Fibroblast of mammary gland (primary cell): Measurements from ENCODE around the gene TOPAZ1.

Experiments used
- DNase-seq: peaks from one replicate; pipeline ENCODE4 v3.0.0-alpha.2; 2010; ENCODE audit warnings: low read depth
- H3K4me3 ChIP-seq: 2 replicates; pipeline ENCODE4 v1.5.1; 2011; ENCODE audit warnings: low read depth, mild to moderate bottlenecking, low read length, moderate library complexity; ENCODE audit not compliant: control insufficient read depth
- TF ChIP-seq, protein P1 (sequence below): conservative IDR thresholded peaks from 2 replicates; pipeline ENCODE4 v1.5.1; 2011; ENCODE audit warnings: low read depth, low read length, inconsistent platforms; ENCODE audit not compliant: control insufficient read depth, insufficient read depth

Gene TOPAZ1

DNA sequence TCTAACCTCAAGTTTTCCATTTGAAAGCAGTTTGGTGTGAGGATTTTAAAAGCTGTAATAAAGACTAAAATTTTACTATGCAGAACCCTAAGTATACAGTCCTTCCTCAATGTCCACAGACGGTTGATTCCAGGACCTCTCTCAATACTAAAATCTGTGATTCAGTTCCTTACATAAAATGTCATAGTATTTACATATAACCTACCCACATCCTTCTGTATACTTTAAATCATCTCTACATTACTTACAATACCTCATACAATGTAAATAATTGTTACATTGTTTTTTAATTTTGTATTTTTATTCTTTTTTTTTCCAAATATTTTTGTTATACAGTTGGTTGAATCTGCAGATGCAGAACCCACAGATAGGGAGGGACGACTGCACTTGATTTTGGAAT, 2.8 kb upstream of the TOPAZ1 start:
- no peak for DNase-seq
- TF ChIP-seq, protein P1, sequence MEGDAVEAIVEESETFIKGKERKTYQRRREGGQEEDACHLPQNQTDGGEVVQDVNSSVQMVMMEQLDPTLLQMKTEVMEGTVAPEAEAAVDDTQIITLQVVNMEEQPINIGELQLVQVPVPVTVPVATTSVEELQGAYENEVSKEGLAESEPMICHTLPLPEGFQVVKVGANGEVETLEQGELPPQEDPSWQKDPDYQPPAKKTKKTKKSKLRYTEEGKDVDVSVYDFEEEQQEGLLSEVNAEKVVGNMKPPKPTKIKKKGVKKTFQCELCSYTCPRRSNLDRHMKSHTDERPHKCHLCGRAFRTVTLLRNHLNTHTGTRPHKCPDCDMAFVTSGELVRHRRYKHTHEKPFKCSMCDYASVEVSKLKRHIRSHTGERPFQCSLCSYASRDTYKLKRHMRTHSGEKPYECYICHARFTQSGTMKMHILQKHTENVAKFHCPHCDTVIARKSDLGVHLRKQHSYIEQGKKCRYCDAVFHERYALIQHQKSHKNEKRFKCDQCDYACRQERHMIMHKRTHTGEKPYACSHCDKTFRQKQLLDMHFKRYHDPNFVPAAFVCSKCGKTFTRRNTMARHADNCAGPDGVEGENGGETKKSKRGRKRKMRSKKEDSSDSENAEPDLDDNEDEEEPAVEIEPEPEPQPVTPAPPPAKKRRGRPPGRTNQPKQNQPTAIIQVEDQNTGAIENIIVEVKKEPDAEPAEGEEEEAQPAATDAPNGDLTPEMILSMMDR, result no peak
- no peak overlapping the region for H3K4me3 ChIP-seq

DNA sequence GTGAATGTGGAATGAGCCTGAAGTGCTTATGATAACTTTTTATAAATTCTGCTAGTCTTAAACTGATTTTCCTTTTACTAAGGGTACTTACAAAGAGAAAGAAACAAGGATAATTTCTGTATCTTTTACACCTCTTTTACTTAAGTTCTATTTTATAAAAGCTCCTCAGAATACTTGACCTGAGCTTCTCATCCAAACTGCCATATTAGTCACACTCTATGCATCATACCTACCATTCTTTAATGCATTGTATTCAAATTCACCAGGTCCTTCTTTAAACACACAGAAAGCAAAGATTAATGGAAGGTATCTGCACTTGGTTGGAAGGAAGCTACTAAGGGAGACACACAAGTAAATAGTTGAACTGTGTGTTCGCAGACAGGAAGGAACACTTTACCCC, 1.6 kb upstream of the TOPAZ1 start:
- DNase-seq, result no peak
- TF ChIP-seq, protein P1, result no peak

DNA sequence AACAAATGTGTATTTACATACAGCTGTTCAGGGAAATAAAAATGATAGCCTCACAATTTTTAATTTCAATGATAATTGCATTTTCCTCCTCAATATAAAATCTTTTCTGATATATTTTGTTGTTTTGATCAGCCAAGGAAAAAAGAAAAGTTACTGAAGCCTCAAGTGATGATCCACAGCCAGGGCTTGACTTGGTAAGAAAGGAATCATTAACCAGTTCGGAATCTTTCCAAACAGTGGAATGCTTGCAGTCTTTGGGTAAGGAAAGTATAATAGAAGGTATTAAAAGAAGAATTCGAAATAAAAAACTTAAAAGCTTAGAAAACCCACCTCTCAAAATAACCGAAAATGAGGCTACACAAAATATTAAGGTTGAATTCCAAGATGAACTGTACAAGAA, 1.0 kb downstream of the TOPAZ1 start:
- TF ChIP-seq, protein P1, result no peak
- DNase-seq, result no peak
- H3K4me3 ChIP-seq, result no peak overlapping the region

More for the DNA sequence above, 1.6 kb upstream of the TOPAZ1 start:
- H3K4me3 ChIP-seq, result no peak overlapping the region

DNA sequence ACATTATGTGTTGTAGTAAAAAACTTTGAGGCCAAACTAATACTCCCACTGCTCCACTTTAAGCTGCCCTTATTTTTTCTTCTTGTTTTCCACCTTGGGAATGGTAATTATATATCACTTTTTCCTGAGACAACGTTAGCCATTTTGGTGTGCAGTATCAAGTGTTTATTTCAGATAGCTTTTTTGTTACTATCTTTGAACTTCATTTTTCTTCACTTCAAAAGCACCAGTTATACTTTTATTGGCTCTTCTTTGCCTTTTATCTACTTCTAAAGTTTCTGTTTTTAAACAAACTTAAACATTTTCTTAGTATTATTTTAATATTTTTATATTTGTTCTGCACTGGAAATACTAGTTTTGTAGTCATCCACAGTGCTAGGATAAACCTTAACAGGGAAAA, 6.5 kb downstream of the TOPAZ1 start:
- H3K4me3 ChIP-seq, result no peak overlapping the region
- TF ChIP-seq, protein P1, result no peak
- DNase-seq, result no peak

DNA sequence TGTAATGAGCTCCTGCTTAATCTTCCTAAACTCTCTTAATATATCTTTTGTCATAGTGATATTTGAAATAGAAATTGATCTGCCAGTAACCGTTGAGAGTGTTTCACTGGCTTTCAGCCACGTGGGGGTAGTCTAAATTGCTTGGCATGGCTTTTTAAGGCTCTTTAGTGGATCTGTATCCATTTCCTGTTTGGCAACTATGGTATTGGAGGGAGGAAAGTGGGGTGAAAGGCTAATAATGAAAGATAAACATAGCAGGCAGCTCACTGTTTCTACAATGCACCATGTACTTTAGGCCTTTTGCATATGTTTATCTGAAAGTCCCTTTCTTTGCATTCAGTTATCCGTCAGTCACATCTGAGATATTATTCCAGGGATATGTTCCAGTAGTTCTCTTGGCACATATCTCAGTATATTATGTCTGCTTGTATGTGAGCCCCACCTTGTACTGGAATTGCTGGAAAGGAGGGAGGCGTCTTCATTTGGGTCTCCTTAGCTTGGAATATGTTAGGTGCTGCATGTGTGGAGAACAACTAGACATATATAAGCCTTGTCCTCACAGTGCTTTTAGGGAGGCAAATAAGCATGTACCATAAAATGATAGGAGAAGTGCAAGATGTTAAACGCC, 10.8 kb downstream of the TOPAZ1 start:
- no peak for DNase-seq
- TF ChIP-seq, protein P1, result no peak
- no peak overlapping the region for H3K4me3 ChIP-seq

DNA sequence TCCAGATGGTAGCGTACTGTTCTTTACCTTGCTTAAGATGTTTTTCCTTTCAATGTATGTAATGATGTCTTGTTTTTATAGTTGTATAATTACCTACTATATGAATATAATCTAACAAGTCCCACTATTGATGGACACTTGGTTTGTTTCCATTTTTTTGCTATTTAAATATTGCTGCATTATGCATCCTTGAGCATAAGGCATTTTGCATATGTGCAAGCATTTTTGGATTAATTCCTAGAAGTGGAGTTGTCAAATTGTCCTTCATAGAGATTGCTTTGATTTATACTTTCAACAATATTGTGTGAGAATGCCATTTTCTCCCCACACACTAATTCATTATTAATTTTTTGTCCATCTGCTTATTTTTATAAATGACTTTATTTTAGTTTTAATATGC, 17.7 kb downstream of the TOPAZ1 start:
- TF ChIP-seq, protein P1, result no peak
- DNase-seq, result no peak
- no peak overlapping the region for H3K4me3 ChIP-seq

DNA sequence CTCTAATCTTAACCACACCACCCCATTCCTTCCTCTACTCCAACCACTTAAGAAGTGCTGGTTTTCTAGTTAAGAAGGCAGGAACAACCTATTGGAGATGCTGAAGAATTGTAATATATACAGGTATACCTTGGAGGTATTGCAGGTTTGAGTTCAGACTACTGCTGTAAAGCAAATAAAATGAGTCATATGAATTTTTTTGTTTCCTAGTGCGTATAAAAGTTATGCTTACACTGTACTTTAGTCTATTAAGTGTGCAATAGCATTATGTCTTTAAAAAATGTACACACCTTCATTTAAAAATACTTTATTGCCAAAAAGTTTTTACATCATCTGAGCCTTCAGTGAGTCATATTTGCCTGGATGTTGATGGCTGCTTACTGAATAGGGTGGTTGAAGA, 22.5 kb downstream of the TOPAZ1 start:
- no peak overlapping the region for H3K4me3 ChIP-seq
- DNase-seq, result no peak
- TF ChIP-seq, protein P1, result no peak
